Body of pancreas (tissue), 4 donors: ENCODE data around the gene SRSF1. TPM values are rescaled to one million over a fixed set of nuclear protein-coding genes. Genes with fewer than 3 reads are reported as not detected.

Source experiments
- ATAC-seq: fragments of 150-250 bp; one replicate; pipeline ENCODE4 v1.9.1; 2016
- DNase-seq, 4 donors: peaks; one replicate each; pipeline ENCODE4 v3.0.0-alpha.2; 2019
- H3K27ac ChIP-seq, 4 donors: fragments of 200-600 bp; sonication (generic); 1 replicate in 3 of 4; 2 replicates in 1 of 4; pipeline versions ENCODE4 v1.5.1 to v1.6.1; 2016 to 2019; ENCODE audit warnings: mild to moderate bottlenecking in 1 of 4, mixed read lengths in 1 of 4, moderate library complexity in 1 of 4
- H3K27me3 ChIP-seq, 2 donors: fragments of 200-600 bp; sonication (generic); one replicate each; pipeline ENCODE4 v1.6.0; 2016; ENCODE audit warnings: mild to moderate bottlenecking in 1 of 2
- H3K36me3 ChIP-seq, 2 donors: fragments of 200-600 bp; sonication (generic); replicated peaks in 1 of 2; 2 replicates each; pipeline ENCODE4 v1.5.1; 2016; ENCODE audit warnings: low read depth in 2 of 2; ENCODE audit not compliant: insufficient read depth in 1 of 2
- H3K4me1 ChIP-seq: fragments of 200-600 bp; sonication (generic); one replicate; pipeline ENCODE4 v1.6.0; 2016
- H3K4me3 ChIP-seq, 2 donors: fragments of 200-600 bp; sonication (generic); 1 replicate in 1 of 2; 2 replicates in 1 of 2; pipeline ENCODE4 v1.5.1; 2016 to 2019
- H3K9me3 ChIP-seq, 3 donors: fragments of 200-600 bp; sonication (generic); 1 replicate in 2 of 3; 2 replicates in 1 of 3; pipeline ENCODE4 v1.5.1; 2016
- CTCF ChIP-seq, 7 experiments: fragments of 450-650 bp in 4 of 7; fragments of 200-600 bp in 3 of 7; sonication (generic) in 3 of 7; IDR thresholded peaks; one replicate each; pipeline ENCODE4 v1.5.1; 2016 to 2019; ENCODE audit warnings: antibody characterized with exemption in 7 of 7
- POLR2A ChIP-seq, 3 donors: fragments of 450-650 bp; IDR thresholded peaks; one replicate each; pipeline ENCODE4 v1.6.1; 2016; ENCODE audit warnings: antibody characterized with exemption in 3 of 3, mild to moderate bottlenecking in 2 of 3
- WGBS, 2 donors: methylation state at CpG; one replicate each; pipeline ENCODE4 v1.1.5; 2017; 5-methylcytosine and 5-hydroxymethylcytosine counted together
- intact Hi-C: fragments of 100-400 bp; cut with DNase I; formaldehyde crosslinking; loops from one replicate; pipeline ENCODE4 v1.15.1; 2023
- total RNA-seq, 2 donors: library from RNA; depleted of rRNA; stranded (reverse); fragments of >200 nt; gene quantifications; one replicate each; pipeline ENCODE4 v1.1.0, GENCODE V29; 2016

The SRSF1 gene
- total RNA-seq, 2 donors from 2014 or later, result 76.0 to 139 TPM

GRCh38 chr17:57984936-57985674 is 21.9 kb downstream of the SRSF1 start:
- Histone ChIP-seq H3K27ac (peak overlapping the region in 1 of 4 donors; percentile 97), H3K4me3 (no peak overlapping the region), H3K27me3 (no peaks in the 10 kb centered on the region), H3K9me3 (no peaks in the 10 kb centered on the region), H3K4me1 (peaks cover 66% of the 10 kb centered on the region), H3K36me3 (peaks cover 0 to 4% of the 10 kb centered on the region in 2 donors)
- ATAC-seq, result no peak
- TF ChIP-seq CTCF (IDR thresholded peaks at IDR 0.05), result no peak
- TF ChIP-seq POLR2A (IDR thresholded peaks at IDR 0.05), result no peak
- intact Hi-C loops, result no loop called here
- 43 to 55% methylated on average over 4 of the region's 4 CpGs for WGBS, 2 donors
- DNase-seq, result no peak

GRCh38 chr17:57984261-57984890 is 22.7 kb downstream of the SRSF1 start:
- H3K4me3 ChIP-seq, result no peak overlapping the region
- no peaks in the 10 kb centered on the region for H3K9me3 ChIP-seq
- H3K4me1 ChIP-seq, result peaks cover 59% of the 10 kb centered on the region
- H3K36me3 ChIP-seq, result peaks cover 0 to 8% of the 10 kb centered on the region in 2 donors
- intact Hi-C loops, result no loop called here
- no peak for TF ChIP-seq CTCF (IDR thresholded peaks at IDR 0.05)
- TF ChIP-seq POLR2A (IDR thresholded peaks at IDR 0.05), result no peak
- DNase-seq (no peak), ATAC-seq (no peak)
- no peak overlapping the region for H3K27ac ChIP-seq
- 40 to 44% methylated on average over 4 of the region's 4 CpGs for WGBS, 2 donors
- H3K27me3 ChIP-seq, result no peaks in the 10 kb centered on the region

GRCh38 chr17:57983446-57983845 is 23.6 kb downstream of the SRSF1 start:
- Histone ChIP-seq H3K27ac (no peak overlapping the region), H3K36me3 (peaks cover 0 to 10% of the 10 kb centered on the region in 2 donors), H3K4me3 (no peak overlapping the region), H3K27me3 (no peaks in the 10 kb centered on the region), H3K9me3 (no peaks in the 10 kb centered on the region), H3K4me1 (peaks cover 51% of the 10 kb centered on the region)
- intact Hi-C loops, result no loop called here
- no peak for TF ChIP-seq POLR2A (IDR thresholded peaks at IDR 0.05)
- TF ChIP-seq CTCF (IDR thresholded peaks at IDR 0.05), result no peak
- ATAC-seq, result no peak
- no peak for DNase-seq
- 58 to 60% methylated on average over 1 of the region's 1 CpG for WGBS, 2 donors

GRCh38 chr17:57982452-57983170 is 24.4 kb downstream of the SRSF1 start:
- no peak for ATAC-seq
- Histone ChIP-seq H3K4me1 (peaks cover 51% of the 10 kb centered on the region), H3K4me3 (no peak overlapping the region)

More at GRCh38 chr17:57982452-57983170, 24.4 kb downstream of the SRSF1 start:
- 66 to 68% methylated on average over 13 to 14 of the region's 14 CpGs for WGBS, 2 donors
- TF ChIP-seq CTCF (IDR thresholded peaks at IDR 0.05) (no peak), POLR2A (IDR thresholded peaks at IDR 0.05) (no peak)
- intact Hi-C loops, result no loop called here
- Histone ChIP-seq H3K27me3 (no peaks in the 10 kb centered on the region), H3K9me3 (no peaks in the 10 kb centered on the region), H3K27ac (no peak overlapping the region), H3K36me3 (peaks cover 0 to 10% of the 10 kb centered on the region in 2 donors)
- no peak for DNase-seq
